GM21447 (cell line): ENCODE measurements around the gene ADIPOQ.
A peak's percentile ranks its signal among the peaks of the same experiment; 100 is the strongest.
"Not testable (repeated sequence)": the region's sequence is repeated elsewhere in the genome, so short reads cannot be mapped to it uniquely, and the experiment has no call there.

Experiments
- ATAC-seq: cut with Tn5 transposase; IDR thresholded peaks from one replicate; pipeline ENCODE4 v1.9.1; 2021; ENCODE audit not compliant: unreplicated experiment

The ADIPOQ gene

GRCh38 chr3:186842426-186843038 is at the start of gene ADIPOQ:
TSS of gene ADIPOQ (plus strand) at chr3:186842710. CDS start at chr3:186853059, 10,349 bp downstream.
- no peak for ATAC-seq

- no peak for ATAC-seq
Observed at GRCh38 chr3:186798239-186798874, 44.2 kb upstream of the ADIPOQ start.

GRCh38 chr3:186800285-186800684 is 42.2 kb upstream of the ADIPOQ start:
- ATAC-seq, result no peak

DNA sequence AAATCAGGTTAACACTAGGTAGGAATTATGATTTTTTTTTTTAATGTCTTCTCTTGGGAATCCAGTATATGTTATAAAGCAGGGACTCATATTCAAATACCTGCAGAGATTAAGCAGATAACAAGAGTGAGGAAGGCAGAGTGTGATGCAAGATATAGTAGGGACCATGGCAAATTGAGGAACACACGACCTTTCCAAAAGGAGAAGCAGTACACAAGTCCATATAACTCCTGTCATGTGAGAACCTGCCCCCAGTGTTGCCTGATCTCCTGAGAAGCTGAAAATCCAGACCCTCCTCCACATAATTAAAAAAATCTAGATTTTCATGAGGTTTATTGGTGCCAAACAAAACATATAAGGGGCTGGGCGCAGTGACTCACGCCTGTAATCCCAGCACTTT is 39.8 kb upstream of the ADIPOQ start:
- no peak for ATAC-seq

GRCh38 chr3:186803447-186803846 is 39.1 kb upstream of the ADIPOQ start:
- ATAC-seq, result not testable (repeated sequence)

DNA sequence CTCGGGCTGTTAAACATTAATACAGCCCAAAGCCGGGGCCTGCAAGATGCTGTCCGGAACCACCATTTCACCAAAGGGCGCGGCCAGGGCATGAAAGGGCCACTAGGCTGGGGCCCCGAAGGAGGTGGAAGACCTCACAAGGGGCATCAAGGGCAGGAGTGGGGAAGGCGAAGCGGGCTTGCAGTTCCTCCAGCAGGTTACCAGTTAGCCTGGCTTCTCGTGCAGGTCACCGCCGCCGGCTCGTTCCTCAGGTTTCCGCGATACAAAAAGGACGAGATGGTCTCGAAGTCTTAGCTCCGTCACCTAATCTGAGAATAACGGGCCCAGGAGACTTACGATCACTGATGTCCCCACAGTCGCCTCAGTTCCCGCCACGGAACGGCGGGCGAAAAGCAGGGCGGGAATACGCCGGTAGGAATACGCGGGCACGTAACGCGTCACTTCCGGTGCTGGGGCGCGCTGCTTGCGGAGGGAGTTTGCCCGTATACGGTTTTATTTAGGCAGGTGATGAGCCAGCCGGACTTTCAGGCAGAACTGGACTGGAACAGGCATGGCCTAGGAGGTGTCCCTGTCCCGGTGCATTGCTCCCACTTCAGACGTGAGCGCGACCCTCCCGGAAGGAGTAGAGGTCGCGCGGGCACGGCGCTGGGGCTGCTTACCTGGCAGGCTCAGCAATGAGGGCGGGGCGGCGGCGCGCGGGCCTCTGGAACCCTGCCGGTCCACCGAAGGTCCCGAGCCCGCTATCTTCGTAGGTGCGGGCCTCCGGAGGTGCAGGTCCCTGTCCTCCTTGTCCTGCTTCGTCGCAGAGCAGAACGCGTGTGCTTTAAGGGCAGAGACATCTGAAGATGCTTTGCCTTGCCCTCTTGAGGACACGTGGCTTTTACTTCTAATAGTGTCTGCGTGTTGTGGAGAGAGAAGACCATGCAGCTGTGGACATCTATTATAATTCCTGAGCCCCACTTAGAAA is 36.1 kb upstream of the ADIPOQ start, which contains the start of gene RFC4:
Gene RFC4, minus strand, starts transcription at position 394 of the 967 bp plus-strand sequence. CDS start 1,769 bp downstream, outside the sequence.
- ATAC-seq, result peak; percentile 97

DNA sequence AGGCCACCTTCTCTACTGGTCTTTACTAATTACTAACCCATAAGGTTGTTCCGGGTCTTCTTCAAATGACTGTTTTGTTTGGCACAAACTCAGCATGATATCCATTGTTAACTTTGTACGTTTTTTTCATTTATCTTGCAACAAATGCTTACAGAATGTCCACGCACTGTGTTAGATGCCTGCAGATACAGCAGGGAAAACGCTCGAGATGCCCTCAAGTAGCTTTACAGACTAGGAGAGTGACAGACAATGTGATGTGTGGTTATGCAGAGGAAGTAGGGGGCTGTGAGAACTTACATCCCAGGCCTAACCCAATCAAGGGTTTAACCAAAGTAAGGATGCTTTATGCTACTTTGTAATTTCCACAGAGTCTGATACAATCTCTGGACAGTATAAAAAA is 35.3 kb upstream of the ADIPOQ start:
- no peak for ATAC-seq

GRCh38 chr3:186810336-186810996 is 32.0 kb upstream of the ADIPOQ start:
- no peak for ATAC-seq

GRCh38 chr3:186811313-186811712 is 31.2 kb upstream of the ADIPOQ start:
- ATAC-seq, result not testable (repeated sequence)

DNA sequence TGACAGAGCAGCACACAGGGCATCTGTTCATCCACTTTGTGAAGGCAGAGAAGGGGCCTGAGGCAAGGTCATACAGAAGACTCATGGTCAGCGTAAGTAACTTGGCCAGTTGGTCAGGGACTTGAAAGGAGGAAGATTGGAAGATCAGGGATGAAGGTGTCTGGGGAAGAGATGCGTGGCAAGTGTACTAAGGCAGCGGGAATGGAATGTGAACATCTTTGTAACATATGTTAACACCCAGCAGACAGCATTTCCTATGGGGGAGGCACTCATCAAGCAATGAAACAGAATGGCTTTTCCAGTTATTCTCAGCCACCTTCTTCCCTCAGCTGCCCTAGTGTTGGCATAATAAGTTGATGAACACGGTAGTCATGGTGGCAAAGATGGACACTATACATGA is 28.4 kb upstream of the ADIPOQ start:
- no peak for ATAC-seq

DNA sequence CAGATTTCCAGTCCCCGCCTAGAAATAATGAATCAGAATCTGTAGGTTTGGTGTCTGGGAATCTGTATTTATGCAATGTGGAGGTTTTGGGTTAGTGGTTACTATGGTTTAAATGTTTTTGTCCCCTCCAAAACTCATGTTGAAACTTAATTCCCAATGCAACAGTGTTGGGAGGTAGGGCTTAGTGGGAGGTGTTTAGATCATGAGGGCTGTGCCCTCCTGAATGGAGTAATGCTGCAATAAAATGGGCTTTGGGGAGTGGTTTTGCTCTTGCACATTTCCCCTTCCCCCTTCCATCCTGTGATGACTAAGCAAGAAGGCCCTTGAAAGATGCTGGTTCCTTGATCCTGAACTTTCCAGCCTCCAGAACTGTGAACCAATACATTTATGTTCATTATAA is 27.1 kb upstream of the ADIPOQ start:
- no peak for ATAC-seq

GRCh38 chr3:186818516-186818915 is 24.0 kb upstream of the ADIPOQ start:
- ATAC-seq, result no peak

- ATAC-seq, result no peak
Observed at GRCh38 chr3:186818956-186819355, 23.6 kb upstream of the ADIPOQ start.

DNA sequence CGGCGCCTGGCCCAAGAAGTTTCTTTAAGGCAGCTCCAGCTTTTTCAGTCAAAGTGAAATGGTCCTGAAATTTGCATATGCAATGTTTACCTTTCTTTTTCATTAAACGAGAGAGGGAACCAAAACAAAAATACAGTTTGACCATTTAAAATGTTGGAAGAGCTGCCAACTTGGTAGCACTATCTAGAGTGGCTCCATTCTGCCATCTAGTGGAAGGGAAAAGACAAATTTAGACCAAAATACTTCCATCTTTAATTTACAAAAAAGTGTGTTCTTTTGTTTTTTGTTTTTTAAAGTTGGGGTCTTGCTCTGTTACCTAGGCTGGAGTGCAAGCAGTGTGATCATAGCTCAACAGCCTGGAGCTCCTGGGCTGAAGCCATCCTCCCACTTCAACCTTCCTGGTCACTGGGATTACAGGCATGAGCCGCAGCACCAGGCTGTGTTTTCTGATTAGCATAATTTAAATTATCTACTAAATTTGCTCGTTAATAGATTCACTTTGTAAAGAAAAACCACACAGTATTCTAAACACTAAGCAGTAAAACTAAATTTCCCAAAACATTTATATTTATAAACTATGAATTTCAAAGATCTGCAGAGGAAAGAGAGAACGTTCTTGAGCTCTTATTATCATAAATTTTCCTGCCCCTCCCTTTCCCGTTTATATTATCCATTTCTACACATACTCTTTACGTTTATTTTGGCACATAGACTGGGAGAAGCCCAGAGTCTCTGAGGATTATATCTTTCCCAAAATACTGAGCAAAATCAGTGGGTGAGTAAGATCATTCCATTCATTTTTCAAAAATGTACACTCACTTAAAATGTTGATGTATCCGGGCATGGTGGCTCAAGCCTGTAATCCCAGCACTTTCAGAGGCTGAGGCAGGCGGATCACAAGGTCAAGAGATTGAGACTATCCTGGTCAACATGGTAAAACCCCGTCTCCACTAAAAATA is 20.8 kb upstream of the ADIPOQ start:
- ATAC-seq, result no peak

- ATAC-seq, result not testable (repeated sequence)
Observed at GRCh38 chr3:186822388-186822759, 20.1 kb upstream of the ADIPOQ start.

DNA sequence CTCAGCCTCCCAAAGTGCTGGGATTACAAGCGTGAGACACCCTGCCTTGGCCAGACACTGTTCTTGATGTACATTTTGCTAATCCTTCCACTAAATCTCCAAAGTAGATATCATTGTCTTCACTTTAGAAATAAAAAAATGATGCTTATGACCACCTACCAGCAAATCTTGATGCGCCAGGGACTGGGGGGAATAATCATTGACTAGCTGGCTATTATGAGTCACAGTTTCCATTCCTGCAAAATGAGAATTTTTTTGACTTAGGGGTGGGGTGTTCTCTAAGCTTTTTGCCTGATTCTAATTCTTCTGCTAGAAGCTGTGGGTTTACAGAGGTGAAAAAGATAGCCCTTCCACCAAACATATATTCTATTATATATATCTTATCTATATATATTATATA is 19.1 kb upstream of the ADIPOQ start:
- ATAC-seq, result no peak

DNA sequence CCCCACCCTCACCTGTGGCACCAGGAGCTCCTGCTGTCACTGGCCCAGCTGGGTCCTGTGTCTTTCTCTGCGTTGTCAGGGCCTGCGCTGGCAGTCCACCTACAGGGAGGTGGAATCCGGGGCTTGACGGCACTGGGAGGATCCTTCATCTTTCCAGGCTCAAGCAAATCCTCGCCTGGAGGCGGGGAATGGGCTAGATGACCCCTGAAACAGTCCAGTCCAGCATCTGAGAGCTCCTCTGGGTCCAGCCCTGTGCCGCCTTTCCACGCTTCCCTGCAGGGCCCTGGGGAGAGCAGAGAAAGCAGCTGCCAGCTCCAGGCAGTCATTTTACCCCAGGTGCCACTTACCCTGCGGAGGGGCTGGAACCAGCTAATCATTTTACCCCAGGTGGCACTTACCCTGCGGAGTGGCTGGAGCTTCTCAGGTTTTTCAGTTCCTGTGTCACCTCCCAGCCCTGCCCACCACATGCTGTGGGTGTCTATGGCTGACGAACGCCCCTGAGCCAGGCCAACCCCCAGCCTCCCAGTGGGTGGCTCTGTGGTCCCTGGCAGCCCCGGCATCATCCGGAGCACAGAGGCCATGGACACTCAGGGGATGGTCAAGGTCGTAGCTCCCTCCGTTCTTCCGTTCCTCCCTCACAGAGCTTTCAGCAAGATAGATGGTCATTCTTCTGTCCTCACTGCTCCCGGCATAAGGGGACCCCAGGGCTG is 17.9 kb upstream of the ADIPOQ start:
- no peak for ATAC-seq

DNA sequence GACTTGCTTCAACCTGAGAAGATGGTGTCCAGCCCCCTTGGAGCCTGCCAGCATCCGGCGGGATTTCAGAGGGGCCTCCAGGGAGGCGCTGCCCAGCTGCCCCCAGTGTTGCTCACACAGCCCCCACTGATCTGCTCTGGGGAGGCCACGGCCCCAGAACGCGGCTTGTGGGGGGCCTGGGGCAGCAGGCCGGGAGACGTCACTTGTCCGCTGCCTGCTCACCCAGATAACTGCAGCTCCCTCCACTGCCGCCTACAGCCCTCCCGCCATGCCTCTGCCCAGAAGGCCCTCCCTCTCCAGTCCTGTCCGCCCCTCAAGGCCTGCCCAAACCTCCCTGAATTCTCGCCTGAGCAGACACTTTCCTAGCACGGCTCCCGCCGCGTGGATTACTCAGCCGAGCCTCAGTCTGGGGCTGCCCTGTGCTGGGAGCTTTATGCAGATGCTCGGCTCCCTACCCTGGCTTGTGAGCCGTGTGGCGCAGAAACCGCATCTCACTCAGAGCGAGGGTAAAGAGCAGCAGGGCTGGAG is 17.2 kb upstream of the ADIPOQ start:
- ATAC-seq, result no peak

GRCh38 chr3:186825872-186826409 is 16.6 kb upstream of the ADIPOQ start:
- ATAC-seq, result no peak
